ENCODE measurements around the gene UNC13C.

The UNC13C gene

GRCh38 chr15:54066403-54066802, 88.2 kb downstream of the UNC13C start:
- TF ChIP-seq SCRT1 (tag by site-specific recombination; IDR thresholded peaks at IDR 0.05; ENCODE audit: borderline replicate concordance) = no peak
- TF ChIP-seq ZNF560 (tag by site-specific recombination; IDR thresholded peaks at IDR 0.05; ENCODE audit: borderline replicate concordance) = no peak
- TF ChIP-seq SETDB1 (IDR thresholded peaks at IDR 0.05; ENCODE audit: insufficient read length, low read length) = no peak
- TF ChIP-seq ZNF792 (tag by site-specific recombination; IDR thresholded peaks at IDR 0.05) = no peak
- TF ChIP-seq ZNF777 (tag by site-specific recombination; IDR thresholded peaks at IDR 0.05; ENCODE audit: borderline replicate concordance) = no peak
- TF ChIP-seq ZNF677 (tag by site-specific recombination; IDR thresholded peaks at IDR 0.05) = no peak
- no peak for TF ChIP-seq OSR2 (tag by site-specific recombination; IDR thresholded peaks at IDR 0.05)
- no peak for TF ChIP-seq ZBTB49 (tag by site-specific recombination; IDR thresholded peaks at IDR 0.05; ENCODE audit: low read depth)
- TF ChIP-seq ZNF768 (tag by site-specific recombination; IDR thresholded peaks at IDR 0.05) = no peak
- TF ChIP-seq ZNF639 (tag by site-specific recombination; IDR thresholded peaks at IDR 0.05) = no peak
- no peak for TF ChIP-seq ZNF132 (tag by site-specific recombination; IDR thresholded peaks at IDR 0.05; ENCODE audit: borderline replicate concordance)
- no peak for TF ChIP-seq ZNF623 (tag by site-specific recombination; IDR thresholded peaks at IDR 0.05)
- TF ChIP-seq KLF10 (tag by site-specific recombination; IDR thresholded peaks at IDR 0.05) = no peak
- no peak for TF ChIP-seq ZFP37 (tag by site-specific recombination; IDR thresholded peaks at IDR 0.05)
- no peak for TF ChIP-seq ZNF664 (tag by site-specific recombination; IDR thresholded peaks at IDR 0.05)
- no peak for TF ChIP-seq ZNF658 (tag by site-specific recombination; IDR thresholded peaks at IDR 0.05)
- TF ChIP-seq ZNF2 (tag by site-specific recombination; IDR thresholded peaks at IDR 0.05) = no peak
- no peak for TF ChIP-seq KLF9 (tag by site-specific recombination; IDR thresholded peaks at IDR 0.05; ENCODE audit: low read depth)
- no peak for TF ChIP-seq ZNF549 (tag by site-specific recombination; IDR thresholded peaks at IDR 0.05)
- H3K27ac ChIP-seq (ENCODE audit: extremely low read depth, low read depth, low read length) = no peak overlapping the region
- CTCF ChIA-PET = no interaction called here
- H3K4me3 ChIP-seq (ENCODE audit: low read depth, low read length) = no peak overlapping the region
- no peaks in the 10 kb centered on the region for H3K9me3 ChIP-seq (ENCODE audit: control insufficient read depth, insufficient read depth, low read depth, low read length)
- H3K4me1 ChIP-seq (ENCODE audit: control insufficient read depth, insufficient read depth, low read length) = no peaks in the 10 kb centered on the region
- H3K36me3 ChIP-seq (ENCODE audit: control insufficient read depth in 2 of 2, insufficient read depth in 1 of 2, low read length in 2 of 2) = no peaks in the 10 kb centered on the region
- POLR2A ChIA-PET = no interaction called here

GRCh38 chr15:54082836-54083492, 104.7 kb downstream of the UNC13C start:
- POLR2A ChIA-PET = no interaction called here
- TF ChIP-seq ZNF654 (tag by site-specific recombination; IDR thresholded peaks at IDR 0.05; ENCODE audit: low read depth) (peak; percentile 27; the same call in 1 of the 2 replicates), PRDM4 (tag by site-specific recombination; IDR thresholded peaks at IDR 0.05) (no peak), ZNF626 (tag by site-specific recombination; IDR thresholded peaks at IDR 0.05) (no peak)
- Histone ChIP-seq H3K9me3 (ENCODE audit: control insufficient read depth, insufficient read depth, low read depth, low read length) (no peaks in the 10 kb centered on the region), H3K4me3 (ENCODE audit: low read depth, low read length) (no peak overlapping the region), H3K27ac (ENCODE audit: extremely low read depth, low read depth, low read length) (no peak overlapping the region), H3K36me3 (ENCODE audit: control insufficient read depth in 2 of 2, insufficient read depth in 1 of 2, low read length in 2 of 2) (no peaks in the 10 kb centered on the region), H3K4me1 (ENCODE audit: control insufficient read depth, insufficient read depth, low read length) (no peaks in the 10 kb centered on the region)
- CTCF ChIA-PET = interaction anchor here (0.6 to 1.2 kb wide), 4 partner anchors 8 to 1018 kb away, joined by 3 to 4 read pairs (median 4); no protein-coding TSS in a partner anchor

All from HEK293 (cell line).